HepG2 (cell line): ENCODE measurements around the gene RASSF10. TPM values are rescaled to one million over a fixed set of nuclear protein-coding genes. Genes with fewer than 3 reads are reported as not detected.

Source experiments
- ATAC-seq: fragments of 200-7000 bp; cut with Tn5 transposase; 3 replicates; pipeline ENCODE4 v1.9.1; 2020; ENCODE audit warnings: mild to moderate bottlenecking, moderate library complexity
- BruUV-seq: library from RNA; stranded (reverse); fragments of 400-500 nt; replicated peaks from 2 replicates; lab custom pipeline; 2021; lab: Mats Ljungman, UMichigan
- CTCF ChIA-PET: fragments of 300-600 bp; formaldehyde crosslinking; extraction: SDS; loops from one replicate; lab custom pipeline; 2021; ENCODE audit warnings: low total read pairs, inconsistent platforms, low intra/inter-chr PET ratio; lab: Yijun Ruan, JAX
- POLR2A ChIA-PET: fragments of 350-600 bp; sonication (Branson Sonifier 250); formaldehyde crosslinking; loops from one replicate; lab custom pipeline; 2020; ENCODE audit warnings: antibody characterized with exemption, inconsistent platforms; lab: Yijun Ruan, JAX
- DNase-seq: peaks from one replicate; pipeline ENCODE4 v3.0.0-alpha.2; 2015; ENCODE audit warnings: low spot score
- FAIRE-seq: peaks from 3 replicates; lab custom pipeline; 2011; peaks lifted over from hg19 to GRCh38; lab: Jason Lieb, UNC
- H2AFZ ChIP-seq: one replicate; pipeline ENCODE4 v1.6.1; 2011; ENCODE audit warnings: low read length, inconsistent platforms
- H3K27ac ChIP-seq: fragments of 300-600 bp; 3 replicates; pipeline ENCODE4 v1.8.0; 2011; ENCODE audit warnings: mixed run types, mild to moderate bottlenecking, mixed read lengths, low read length, inconsistent platforms; ENCODE audit not compliant: insufficient read depth; ENCODE audit errors: extremely low read length
- H3K27me3 ChIP-seq, 2 experiments: fragments of 200-600 bp in 1 of 2; 2 replicates in 1 of 2; 3 replicates in 1 of 2; pipeline versions ENCODE4 v1.6.0 to v1.8.0; 2011; ENCODE audit warnings: low read length in 2 of 2, mild to moderate bottlenecking in 2 of 2, moderate library complexity in 2 of 2, inconsistent platforms in 1 of 2; ENCODE audit not compliant: insufficient read depth in 2 of 2, control insufficient read depth in 1 of 2
- H3K36me3 ChIP-seq, 2 experiments: fragments of 200-600 bp in 1 of 2; replicated peaks in 1 of 2; 2 replicates in 1 of 2; 3 replicates in 1 of 2; pipeline versions ENCODE4 v1.5.1 to v1.8.0; 2011; ENCODE audit warnings: low read length in 2 of 2, inconsistent platforms in 1 of 2; ENCODE audit not compliant: insufficient read depth in 2 of 2, control insufficient read depth in 1 of 2
- H3K4me1 ChIP-seq: 2 replicates; pipeline ENCODE4 v1.5.1; 2012; ENCODE audit warnings: low read length, inconsistent platforms; ENCODE audit not compliant: insufficient read depth
- H3K4me2 ChIP-seq: 2 replicates; pipeline ENCODE4 v1.6.0; 2011; ENCODE audit warnings: low read depth, low read length, inconsistent platforms
- H3K4me3 ChIP-seq, 3 experiments: fragments of 200-600 bp in 1 of 3; sonication (generic), shearing (Covaris generic) in 1 of 3; replicated peaks in 1 of 3; 2 replicates each; pipeline ENCODE4 v1.5.1; 2011 to 2016; ENCODE audit warnings: low read length in 3 of 3, inconsistent platforms in 2 of 3, low read depth in 2 of 3, mild to moderate bottlenecking in 2 of 3, control low read depth in 1 of 3, mixed read lengths in 1 of 3; ENCODE audit not compliant: insufficient read depth in 1 of 3
- H3K79me2 ChIP-seq: one replicate; pipeline ENCODE4 v1.6.1; 2011; ENCODE audit warnings: low read length, inconsistent platforms; ENCODE audit not compliant: insufficient read depth
- H3K9ac ChIP-seq: 2 replicates; pipeline ENCODE4 v1.6.0; 2011; ENCODE audit warnings: mild to moderate bottlenecking, low read depth, low read length, inconsistent platforms; ENCODE audit not compliant: insufficient read depth
- H3K9me3 ChIP-seq: 2 replicates; pipeline ENCODE4 v1.5.1; 2012; ENCODE audit warnings: mild to moderate bottlenecking, low read length
- H4K20me1 ChIP-seq: 2 replicates; pipeline ENCODE4 v1.6.0; 2011; ENCODE audit warnings: inconsistent platforms, mild to moderate bottlenecking, low read length, moderate library complexity; ENCODE audit not compliant: insufficient read depth
- CBFB ChIP-seq: sonication (generic); formaldehyde crosslinking; IDR thresholded peaks from 2 replicates; pipeline ENCODE4 v1.4.0; 2020; ENCODE audit warnings: missing genetic modification reagents
- DMAP1 ChIP-seq: IDR thresholded peaks from 2 replicates; pipeline ENCODE4 v1.6.1; 2016
- IKZF1 ChIP-seq: fragments of 450-650 bp; IDR thresholded peaks from 2 replicates; pipeline ENCODE4 v1.7.1; 2016
- KAT7 ChIP-seq: IDR thresholded peaks from 2 replicates; pipeline ENCODE4 v1.6.1; 2018; ENCODE audit warnings: borderline replicate concordance, missing compliant biosample characterization
- MIXL1 ChIP-seq: IDR thresholded peaks from 2 replicates; pipeline ENCODE4 v1.6.1; 2016
- MXI1 ChIP-seq: IDR thresholded peaks from 3 replicates; pipeline ENCODE4 v1.6.1; 2012; ENCODE audit warnings: low read depth, low read length, inconsistent platforms, borderline replicate concordance
- NCOA5 ChIP-seq: sonication (generic); formaldehyde crosslinking; IDR thresholded peaks from 2 replicates; pipeline ENCODE4 v1.4.0; 2020; ENCODE audit warnings: missing genetic modification reagents
- SAFB2 ChIP-seq: sonication (generic); formaldehyde crosslinking; IDR thresholded peaks from 2 replicates; pipeline ENCODE4 v1.5.1; 2020; ENCODE audit warnings: missing genetic modification reagents, low read depth, mild to moderate bottlenecking, borderline replicate concordance
- ZBTB1 ChIP-seq: sonication (generic); formaldehyde crosslinking; IDR thresholded peaks from 2 replicates; pipeline ENCODE4 v1.4.0; 2020; ENCODE audit warnings: missing genetic modification reagents, borderline replicate concordance
- ZNF292 ChIP-seq: sonication (generic); formaldehyde crosslinking; IDR thresholded peaks from 2 replicates; pipeline ENCODE4 v1.8.1; 2022; ENCODE audit warnings: mild to moderate bottlenecking, low read depth, missing genetic modification reagents, borderline replicate concordance
- ZNF550 ChIP-seq: sonication (generic); formaldehyde crosslinking; IDR thresholded peaks from 2 replicates; pipeline ENCODE4 v1.4.0; 2020; ENCODE audit warnings: mild to moderate bottlenecking, missing genetic modification reagents, borderline replicate concordance
- ZNF564 ChIP-seq: sonication (generic); formaldehyde crosslinking; IDR thresholded peaks from 2 replicates; pipeline ENCODE4 v1.8.1; 2023; ENCODE audit warnings: mild to moderate bottlenecking, missing genetic modification reagents
- ZNF652 ChIP-seq: IDR thresholded peaks from 2 replicates; pipeline ENCODE4 v1.6.1; 2016; ENCODE audit warnings: low read depth, borderline replicate concordance
- ZNF674 ChIP-seq: sonication (generic); formaldehyde crosslinking; IDR thresholded peaks from 2 replicates; pipeline ENCODE4 v1.5.0; 2020; ENCODE audit warnings: low read depth, mild to moderate bottlenecking, missing genetic modification reagents
- WGBS: methylation state at CpG from one replicate; pipeline ENCODE4 v1.1.6; 2017; ENCODE audit warnings: low lambda C conversion rate; 5-methylcytosine and 5-hydroxymethylcytosine counted together
- in situ Hi-C: cut with HindIII; loops from 2 replicates; pipeline ENCODE4 v1.10.0; 2017; ENCODE audit warnings: low pct_unique_long_range_greater_than_20kb; ENCODE audit not compliant: extremely low pct_ligation_motif_present
- intact Hi-C: fragments of 100-400 bp; cut with micrococcal nuclease; formaldehyde crosslinking; loops from one replicate; pipeline ENCODE4 v1.10.0; 2022; ENCODE audit not compliant: unreplicated experiment
- polyA plus RNA-seq, 8 experiments: library from polyadenylated mRNA; depleted of rRNA in 3 of 8; stranded (reverse) in 7 of 8; unstranded in 1 of 8; fragments of >200 nt; fragmentation: Illumina TruSeq in 4 of 8; extraction: Trizol in 4 of 8; gene quantifications; 2 replicates each; pipeline versions ENCODE4 v1.2.1 to v1.2.3, GENCODE V29; 2011 to 2016; ENCODE audit warnings: low read depth in 4 of 8, missing spikeins in 1 of 8, mixed read lengths in 1 of 8; ENCODE audit not compliant: insufficient read depth in 1 of 8
- total RNA-seq, 5 experiments: library from RNA; depleted of rRNA; stranded (reverse); fragments of >200 nt; fragmentation: Illumina TruSeq; extraction: Trizol; gene quantifications; 2 replicates each; pipeline ENCODE4 v1.2.3, GENCODE V29; 2016; ENCODE audit warnings: low read depth in 1 of 5
- TF ChIP-seq, protein P1 (sequence below), 2 experiments: IDR thresholded peaks; 2 replicates each; pipeline ENCODE4 v1.6.1; 2011 to 2012; ENCODE audit warnings: low read length in 2 of 2, borderline replicate concordance in 1 of 2, low read depth in 1 of 2, mild to moderate bottlenecking in 1 of 2, moderate library complexity in 1 of 2
- TF ChIP-seq, protein P2 (sequence below), 2 experiments: sonication (generic) in 1 of 2; formaldehyde crosslinking in 1 of 2; IDR thresholded peaks; 2 replicates each; pipeline versions ENCODE4 v1.6.1 to v1.9.0; 2014 to 2022; ENCODE audit warnings: antibody characterized with exemption in 1 of 2, borderline replicate concordance in 1 of 2, inconsistent platforms in 1 of 2, low read depth in 1 of 2, missing genetic modification reagents in 1 of 2

Gene RASSF10
- total and polyA plus RNA-seq, 2 of the 13 experiments (the other 11 are each of a cell fraction or from before 2014, with no cell fraction given), result not detected

DNA sequence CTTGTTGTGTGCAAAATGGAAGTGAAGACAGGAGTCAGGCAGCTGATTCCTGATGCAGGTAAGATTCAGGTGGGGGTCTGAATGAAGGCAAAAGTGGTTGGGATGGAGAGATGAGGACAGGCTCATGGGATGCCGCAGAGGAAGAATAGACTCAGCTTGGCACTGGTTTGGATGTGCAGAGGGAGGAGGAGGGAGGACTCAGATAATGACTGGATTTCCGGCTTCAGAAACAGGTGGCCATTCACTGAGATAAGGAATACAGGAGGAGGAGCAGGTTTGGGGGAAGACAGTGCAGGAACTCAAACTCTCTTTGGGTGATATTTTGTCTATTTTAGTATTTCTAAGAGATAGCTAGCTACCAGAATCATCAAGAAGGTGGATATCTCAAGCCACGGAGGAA, 19.2 kb downstream of the RASSF10 start (continued):
- TF ChIP-seq ZNF674 (CRISPR knock-in tag) (no peak), MIXL1 (no peak), DMAP1 (CRISPR knock-in tag) (no peak)

DNA sequence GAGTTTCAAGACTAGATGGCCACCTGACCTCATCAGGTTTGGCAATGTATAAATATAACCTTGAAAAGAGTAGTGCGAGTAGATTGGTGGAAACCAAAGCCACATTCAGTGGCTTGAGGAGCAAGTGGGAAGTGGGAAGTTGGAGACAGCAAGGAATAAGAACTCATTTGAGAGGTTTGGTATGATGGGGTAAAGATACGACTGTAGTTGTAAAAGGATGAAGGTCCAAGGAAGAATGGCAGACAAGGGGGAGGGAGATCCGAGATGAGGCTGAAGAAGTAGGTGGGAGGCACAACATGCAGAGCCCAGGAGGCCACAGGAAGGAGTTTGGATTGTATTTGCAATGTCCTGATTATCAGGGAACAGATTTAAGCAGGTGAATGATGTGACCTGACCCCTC, 20.8 kb downstream of the RASSF10 start:
- no peaks in the 10 kb centered on the region for H3K79me2 ChIP-seq
- ATAC-seq (no peak), DNase-seq (no peak), FAIRE-seq (no peak)
- peaks cover 16% of the 10 kb centered on the region for H3K4me1 ChIP-seq
- intact Hi-C loops, result no loop called here
- H3K27me3 ChIP-seq, result peaks cover 0 to 20% of the 10 kb centered on the region in 2 experiments; a peak in 4 of 5 replicates
- no peak overlapping the region for H3K27ac ChIP-seq
- no TSS peak for BruUV-seq
- H2AFZ ChIP-seq, result no peak overlapping the region
- no peak overlapping the region for H3K4me3 ChIP-seq
- H4K20me1 ChIP-seq, result no peaks in the 10 kb centered on the region
- H3K4me2 ChIP-seq, result no peak overlapping the region
- POLR2A ChIA-PET, result no interaction called here
- H3K9ac ChIP-seq, result no peak overlapping the region
- no peaks in the 10 kb centered on the region for H3K36me3 ChIP-seq
- CTCF ChIA-PET, result no interaction called here
- in situ Hi-C loops, result no loop called here
- H3K9me3 ChIP-seq, result no peaks in the 10 kb centered on the region
- WGBS, result 74% methylated on average over 3 of the region's 3 CpGs
- no peak for TF ChIP-seq ZNF292
- no peak for TF ChIP-seq NCOA5
- no peak for TF ChIP-seq ZNF550 (CRISPR knock-in tag)
- TF ChIP-seq CBFB, result no peak
- no peak for TF ChIP-seq IKZF1
- TF ChIP-seq, protein P1, sequence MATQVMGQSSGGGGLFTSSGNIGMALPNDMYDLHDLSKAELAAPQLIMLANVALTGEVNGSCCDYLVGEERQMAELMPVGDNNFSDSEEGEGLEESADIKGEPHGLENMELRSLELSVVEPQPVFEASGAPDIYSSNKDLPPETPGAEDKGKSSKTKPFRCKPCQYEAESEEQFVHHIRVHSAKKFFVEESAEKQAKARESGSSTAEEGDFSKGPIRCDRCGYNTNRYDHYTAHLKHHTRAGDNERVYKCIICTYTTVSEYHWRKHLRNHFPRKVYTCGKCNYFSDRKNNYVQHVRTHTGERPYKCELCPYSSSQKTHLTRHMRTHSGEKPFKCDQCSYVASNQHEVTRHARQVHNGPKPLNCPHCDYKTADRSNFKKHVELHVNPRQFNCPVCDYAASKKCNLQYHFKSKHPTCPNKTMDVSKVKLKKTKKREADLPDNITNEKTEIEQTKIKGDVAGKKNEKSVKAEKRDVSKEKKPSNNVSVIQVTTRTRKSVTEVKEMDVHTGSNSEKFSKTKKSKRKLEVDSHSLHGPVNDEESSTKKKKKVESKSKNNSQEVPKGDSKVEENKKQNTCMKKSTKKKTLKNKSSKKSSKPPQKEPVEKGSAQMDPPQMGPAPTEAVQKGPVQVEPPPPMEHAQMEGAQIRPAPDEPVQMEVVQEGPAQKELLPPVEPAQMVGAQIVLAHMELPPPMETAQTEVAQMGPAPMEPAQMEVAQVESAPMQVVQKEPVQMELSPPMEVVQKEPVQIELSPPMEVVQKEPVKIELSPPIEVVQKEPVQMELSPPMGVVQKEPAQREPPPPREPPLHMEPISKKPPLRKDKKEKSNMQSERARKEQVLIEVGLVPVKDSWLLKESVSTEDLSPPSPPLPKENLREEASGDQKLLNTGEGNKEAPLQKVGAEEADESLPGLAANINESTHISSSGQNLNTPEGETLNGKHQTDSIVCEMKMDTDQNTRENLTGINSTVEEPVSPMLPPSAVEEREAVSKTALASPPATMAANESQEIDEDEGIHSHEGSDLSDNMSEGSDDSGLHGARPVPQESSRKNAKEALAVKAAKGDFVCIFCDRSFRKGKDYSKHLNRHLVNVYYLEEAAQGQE (IDR thresholded peaks at IDR 0.05; ENCODE audit: borderline replicate concordance in 1 of 2, low read depth in 1 of 2, low read length in 2 of 2), result no peak
- TF ChIP-seq MXI1, result no peak
- TF ChIP-seq ZNF564 (CRISPR knock-in tag), result no peak
- no peak for TF ChIP-seq KAT7
- TF ChIP-seq, protein P2, sequence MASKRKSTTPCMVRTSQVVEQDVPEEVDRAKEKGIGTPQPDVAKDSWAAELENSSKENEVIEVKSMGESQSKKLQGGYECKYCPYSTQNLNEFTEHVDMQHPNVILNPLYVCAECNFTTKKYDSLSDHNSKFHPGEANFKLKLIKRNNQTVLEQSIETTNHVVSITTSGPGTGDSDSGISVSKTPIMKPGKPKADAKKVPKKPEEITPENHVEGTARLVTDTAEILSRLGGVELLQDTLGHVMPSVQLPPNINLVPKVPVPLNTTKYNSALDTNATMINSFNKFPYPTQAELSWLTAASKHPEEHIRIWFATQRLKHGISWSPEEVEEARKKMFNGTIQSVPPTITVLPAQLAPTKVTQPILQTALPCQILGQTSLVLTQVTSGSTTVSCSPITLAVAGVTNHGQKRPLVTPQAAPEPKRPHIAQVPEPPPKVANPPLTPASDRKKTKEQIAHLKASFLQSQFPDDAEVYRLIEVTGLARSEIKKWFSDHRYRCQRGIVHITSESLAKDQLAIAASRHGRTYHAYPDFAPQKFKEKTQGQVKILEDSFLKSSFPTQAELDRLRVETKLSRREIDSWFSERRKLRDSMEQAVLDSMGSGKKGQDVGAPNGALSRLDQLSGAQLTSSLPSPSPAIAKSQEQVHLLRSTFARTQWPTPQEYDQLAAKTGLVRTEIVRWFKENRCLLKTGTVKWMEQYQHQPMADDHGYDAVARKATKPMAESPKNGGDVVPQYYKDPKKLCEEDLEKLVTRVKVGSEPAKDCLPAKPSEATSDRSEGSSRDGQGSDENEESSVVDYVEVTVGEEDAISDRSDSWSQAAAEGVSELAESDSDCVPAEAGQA (IDR thresholded peaks at IDR 0.05; ENCODE audit: low read depth), result no peak
- TF ChIP-seq, protein P2 (CRISPR knock-in tag; IDR thresholded peaks at IDR 0.05; ENCODE audit: borderline replicate concordance), result no peak
- no peak for TF ChIP-seq ZNF652 (CRISPR knock-in tag)
- no peak for TF ChIP-seq ZBTB1
- TF ChIP-seq SAFB2 (CRISPR knock-in tag), result no peak
